OCI-LY7 (cell line): ENCODE data around the gene MYLK.

Experiments used
- EZH2phosphoT487 ChIP-seq: fragments of 200-600 bp; sonication (generic); IDR thresholded peaks from 2 replicates; pipeline ENCODE4 v1.6.1; 2018; ENCODE audit warnings: low read depth, borderline replicate concordance, mild to moderate bottlenecking, mixed run types, antibody characterized with exemption, low read length, moderate library complexity, mixed read lengths
- TF ChIP-seq, protein P1 (sequence below): fragments of 200-600 bp; sonication (generic); conservative IDR thresholded peaks from 2 replicates; pipeline ENCODE4 v1.5.1; 2014; ENCODE audit warnings: mild to moderate bottlenecking, antibody characterized with exemption, low read length, moderate library complexity, mixed read lengths

DNA sequence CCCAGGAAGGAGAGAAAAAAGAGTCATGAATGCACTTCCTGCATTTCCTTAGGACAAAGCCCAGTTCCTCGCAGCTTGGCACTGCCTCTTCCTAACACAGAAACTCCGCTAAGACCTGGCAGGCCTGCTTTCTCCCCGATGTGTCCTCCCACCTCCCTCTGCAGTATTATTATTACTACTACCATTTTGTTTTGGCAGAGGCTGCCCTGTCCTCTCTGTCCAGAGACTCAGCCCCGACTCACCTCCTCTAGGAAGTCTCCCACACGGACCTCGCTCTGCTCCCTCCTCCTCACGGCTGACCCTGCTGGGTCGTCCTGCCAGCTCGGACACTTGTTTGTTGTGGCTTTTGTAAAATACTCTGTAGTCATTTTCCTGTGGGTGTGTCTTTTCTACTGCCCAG, 192.1 kb downstream of the MYLK start:
- TF ChIP-seq, protein P1, sequence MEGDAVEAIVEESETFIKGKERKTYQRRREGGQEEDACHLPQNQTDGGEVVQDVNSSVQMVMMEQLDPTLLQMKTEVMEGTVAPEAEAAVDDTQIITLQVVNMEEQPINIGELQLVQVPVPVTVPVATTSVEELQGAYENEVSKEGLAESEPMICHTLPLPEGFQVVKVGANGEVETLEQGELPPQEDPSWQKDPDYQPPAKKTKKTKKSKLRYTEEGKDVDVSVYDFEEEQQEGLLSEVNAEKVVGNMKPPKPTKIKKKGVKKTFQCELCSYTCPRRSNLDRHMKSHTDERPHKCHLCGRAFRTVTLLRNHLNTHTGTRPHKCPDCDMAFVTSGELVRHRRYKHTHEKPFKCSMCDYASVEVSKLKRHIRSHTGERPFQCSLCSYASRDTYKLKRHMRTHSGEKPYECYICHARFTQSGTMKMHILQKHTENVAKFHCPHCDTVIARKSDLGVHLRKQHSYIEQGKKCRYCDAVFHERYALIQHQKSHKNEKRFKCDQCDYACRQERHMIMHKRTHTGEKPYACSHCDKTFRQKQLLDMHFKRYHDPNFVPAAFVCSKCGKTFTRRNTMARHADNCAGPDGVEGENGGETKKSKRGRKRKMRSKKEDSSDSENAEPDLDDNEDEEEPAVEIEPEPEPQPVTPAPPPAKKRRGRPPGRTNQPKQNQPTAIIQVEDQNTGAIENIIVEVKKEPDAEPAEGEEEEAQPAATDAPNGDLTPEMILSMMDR = no peak
- no peak for TF ChIP-seq EZH2phosphoT487
